Cardiac muscle cell (in vitro differentiated cells and primary cell): ENCODE data around the gene BGN. TPM values are rescaled to one million over a fixed set of nuclear protein-coding genes. Genes with fewer than 3 reads are reported as not detected.

Source experiments
- DNase-seq, 2 donors: peaks; one replicate each; pipeline versions ENCODE4 v3.0.0 to v3.0.0-alpha.2; 2010 to 2017; ENCODE audit warnings: low read depth in 1 of 2, low spot score in 1 of 2
- H3K27ac ChIP-seq: fragments of 200-600 bp; sonication (generic); 2 replicates; pipeline ENCODE4 v1.5.1; 2016
- H3K27me3 ChIP-seq: fragments of 200-600 bp; sonication (generic); 2 replicates; pipeline ENCODE4 v1.6.0; 2016; ENCODE audit warnings: control low read depth
- H3K36me3 ChIP-seq: fragments of 200-600 bp; sonication (generic); 2 replicates; pipeline ENCODE4 v1.5.1; 2016; ENCODE audit warnings: control low read depth
- H3K4me1 ChIP-seq: fragments of 200-600 bp; sonication (generic); 2 replicates; pipeline ENCODE4 v1.8.1; 2017; ENCODE audit warnings: low read depth, mild to moderate bottlenecking, mixed run types
- H3K4me3 ChIP-seq: fragments of 200-600 bp; sonication (generic); 2 replicates; pipeline ENCODE4 v1.5.1; 2016; ENCODE audit warnings: mild to moderate bottlenecking
- H3K9me3 ChIP-seq: fragments of 200-600 bp; sonication (generic); 2 replicates; pipeline ENCODE4 v1.5.1; 2017; ENCODE audit warnings: low read depth, mild to moderate bottlenecking, control low read depth
- polyA plus RNA-seq: library from polyadenylated mRNA; unstranded; fragments of >200 nt; fragmentation: Nextera tagmentation; extraction: Ambion mirVana; gene quantifications from 2 replicates; pipeline ENCODE4 v1.2.1, GENCODE V29; 2016
- total RNA-seq: library from RNA; depleted of rRNA; stranded (reverse); fragments of >200 nt; gene quantifications from 2 replicates; pipeline ENCODE4 v1.2.3, GENCODE V29; 2016
- TF ChIP-seq, protein P1 (sequence below): IDR thresholded peaks from 2 replicates; pipeline ENCODE4 v1.5.1; 2012; ENCODE audit warnings: low read depth, mild to moderate bottlenecking, low read length

Gene BGN
- total and polyA plus RNA-seq, 2 experiments from 2014 or later, result 0.54 to 1.0 TPM

DNA sequence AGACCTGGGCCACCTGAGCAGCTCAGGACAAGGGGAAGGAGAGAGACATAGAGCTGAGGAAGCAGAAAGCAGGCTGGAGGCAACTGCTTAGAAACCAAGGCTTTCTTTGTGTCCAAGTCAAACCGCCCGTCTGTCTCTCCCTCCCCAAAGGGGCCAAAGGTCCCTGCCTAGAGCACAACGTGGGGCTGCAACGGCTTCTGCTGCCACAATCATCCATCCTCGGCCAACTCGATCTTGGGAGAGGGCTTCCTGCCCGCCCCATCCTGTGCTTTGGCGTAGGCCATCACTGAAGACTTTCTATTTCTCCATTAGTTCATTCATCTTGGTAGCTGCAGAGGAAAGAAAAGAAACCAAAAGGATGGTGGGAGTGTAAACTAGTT, 47.2 kb upstream of the BGN start:
- H3K4me1 ChIP-seq, result peaks cover 6% of the 10 kb centered on the region
- H3K4me3 ChIP-seq, result no peak overlapping the region
- no peak for DNase-seq
- H3K27me3 ChIP-seq, result no peaks in the 10 kb centered on the region
- H3K36me3 ChIP-seq, result no peaks in the 10 kb centered on the region
- no peaks in the 10 kb centered on the region for H3K9me3 ChIP-seq
- no peak overlapping the region for H3K27ac ChIP-seq
- TF ChIP-seq, protein P1, sequence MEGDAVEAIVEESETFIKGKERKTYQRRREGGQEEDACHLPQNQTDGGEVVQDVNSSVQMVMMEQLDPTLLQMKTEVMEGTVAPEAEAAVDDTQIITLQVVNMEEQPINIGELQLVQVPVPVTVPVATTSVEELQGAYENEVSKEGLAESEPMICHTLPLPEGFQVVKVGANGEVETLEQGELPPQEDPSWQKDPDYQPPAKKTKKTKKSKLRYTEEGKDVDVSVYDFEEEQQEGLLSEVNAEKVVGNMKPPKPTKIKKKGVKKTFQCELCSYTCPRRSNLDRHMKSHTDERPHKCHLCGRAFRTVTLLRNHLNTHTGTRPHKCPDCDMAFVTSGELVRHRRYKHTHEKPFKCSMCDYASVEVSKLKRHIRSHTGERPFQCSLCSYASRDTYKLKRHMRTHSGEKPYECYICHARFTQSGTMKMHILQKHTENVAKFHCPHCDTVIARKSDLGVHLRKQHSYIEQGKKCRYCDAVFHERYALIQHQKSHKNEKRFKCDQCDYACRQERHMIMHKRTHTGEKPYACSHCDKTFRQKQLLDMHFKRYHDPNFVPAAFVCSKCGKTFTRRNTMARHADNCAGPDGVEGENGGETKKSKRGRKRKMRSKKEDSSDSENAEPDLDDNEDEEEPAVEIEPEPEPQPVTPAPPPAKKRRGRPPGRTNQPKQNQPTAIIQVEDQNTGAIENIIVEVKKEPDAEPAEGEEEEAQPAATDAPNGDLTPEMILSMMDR, result no peak

DNA sequence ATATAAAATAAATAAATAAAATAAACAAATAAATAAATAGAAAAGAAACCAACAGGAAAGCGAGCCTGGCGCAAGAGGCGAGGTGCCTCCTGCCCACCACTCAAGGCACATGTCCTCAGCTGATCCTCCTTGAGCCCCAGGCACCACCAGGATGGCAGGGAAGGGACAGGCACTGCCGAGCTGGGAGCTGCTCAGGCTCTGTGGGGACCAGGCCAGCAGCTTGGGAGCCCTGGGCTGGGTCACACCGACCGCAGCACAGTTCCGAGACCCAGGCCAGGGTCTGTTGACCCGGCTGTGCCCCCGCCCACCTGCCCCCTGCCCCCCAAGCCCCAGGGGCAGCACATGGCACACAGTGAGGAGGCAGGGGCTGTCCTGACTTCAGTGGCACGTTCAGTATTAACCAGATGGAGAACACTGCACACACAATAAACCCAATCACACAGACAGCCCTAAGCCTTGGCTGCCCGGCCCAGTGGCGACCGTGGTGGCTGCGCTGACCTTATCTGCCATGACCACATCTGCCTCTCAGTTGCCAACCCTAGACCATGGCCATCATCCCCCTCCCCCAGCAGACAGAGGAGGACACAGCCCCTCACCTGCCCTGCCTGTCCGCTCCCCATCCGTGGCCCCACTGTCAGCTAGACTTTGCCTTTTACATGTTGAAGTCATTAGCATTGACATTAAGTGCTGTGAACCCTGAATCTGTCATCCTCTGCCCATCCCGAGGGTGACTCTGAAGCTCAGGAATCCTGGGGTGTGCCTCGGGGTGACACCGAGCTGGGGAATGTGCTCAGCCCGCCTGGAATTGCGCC, 46.0 kb upstream of the BGN start:
- Histone ChIP-seq H3K27ac (no peak overlapping the region), H3K4me3 (no peak overlapping the region), H3K36me3 (no peaks in the 10 kb centered on the region), H3K4me1 (peaks cover 6% of the 10 kb centered on the region), H3K9me3 (no peaks in the 10 kb centered on the region), H3K27me3 (no peaks in the 10 kb centered on the region)
- no peak for DNase-seq
- TF ChIP-seq, protein P1, result no peak

DNA sequence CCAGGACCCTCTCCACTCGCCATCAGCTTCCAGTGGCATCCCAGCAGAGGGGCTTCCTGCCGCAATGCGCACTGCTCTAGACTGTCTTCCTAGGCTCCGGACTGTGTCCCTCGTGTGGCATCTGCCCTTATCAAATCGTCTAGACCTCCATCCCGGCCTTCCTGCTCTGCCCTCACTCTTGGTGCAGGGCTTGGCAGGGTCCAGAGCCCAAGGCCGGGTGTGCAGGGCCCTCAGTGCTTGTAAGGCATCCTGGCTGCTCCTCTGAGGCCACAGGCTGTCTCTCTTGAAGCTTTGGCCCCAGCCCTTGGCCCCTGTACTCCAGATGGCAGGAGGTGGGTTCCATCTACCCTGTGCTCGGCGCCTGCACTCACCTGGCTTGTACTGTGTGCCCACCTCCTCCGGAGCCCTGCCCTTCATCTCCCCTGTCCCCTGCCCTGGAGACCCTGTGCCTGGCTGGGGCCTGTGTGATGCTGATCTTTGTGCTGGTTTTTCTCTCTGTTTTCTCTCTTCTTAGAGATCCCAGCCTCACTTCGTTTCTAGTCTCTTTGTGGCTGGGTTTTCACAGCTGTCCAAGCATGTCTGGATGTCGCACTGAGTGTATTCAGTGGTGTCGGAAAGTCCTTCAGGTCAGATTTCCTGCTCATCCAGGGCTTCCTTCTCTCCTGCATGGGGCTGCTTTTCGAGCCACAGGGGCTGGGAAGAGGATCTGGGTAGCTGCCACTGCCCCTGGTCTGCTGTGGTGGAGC, 45.2 kb upstream of the BGN start:
- Histone ChIP-seq H3K4me1 (peaks cover 6% of the 10 kb centered on the region), H3K27ac (no peak overlapping the region), H3K9me3 (no peaks in the 10 kb centered on the region), H3K36me3 (no peaks in the 10 kb centered on the region), H3K4me3 (no peak overlapping the region), H3K27me3 (no peaks in the 10 kb centered on the region)
- TF ChIP-seq, protein P1, result no peak
- no peak for DNase-seq

DNA sequence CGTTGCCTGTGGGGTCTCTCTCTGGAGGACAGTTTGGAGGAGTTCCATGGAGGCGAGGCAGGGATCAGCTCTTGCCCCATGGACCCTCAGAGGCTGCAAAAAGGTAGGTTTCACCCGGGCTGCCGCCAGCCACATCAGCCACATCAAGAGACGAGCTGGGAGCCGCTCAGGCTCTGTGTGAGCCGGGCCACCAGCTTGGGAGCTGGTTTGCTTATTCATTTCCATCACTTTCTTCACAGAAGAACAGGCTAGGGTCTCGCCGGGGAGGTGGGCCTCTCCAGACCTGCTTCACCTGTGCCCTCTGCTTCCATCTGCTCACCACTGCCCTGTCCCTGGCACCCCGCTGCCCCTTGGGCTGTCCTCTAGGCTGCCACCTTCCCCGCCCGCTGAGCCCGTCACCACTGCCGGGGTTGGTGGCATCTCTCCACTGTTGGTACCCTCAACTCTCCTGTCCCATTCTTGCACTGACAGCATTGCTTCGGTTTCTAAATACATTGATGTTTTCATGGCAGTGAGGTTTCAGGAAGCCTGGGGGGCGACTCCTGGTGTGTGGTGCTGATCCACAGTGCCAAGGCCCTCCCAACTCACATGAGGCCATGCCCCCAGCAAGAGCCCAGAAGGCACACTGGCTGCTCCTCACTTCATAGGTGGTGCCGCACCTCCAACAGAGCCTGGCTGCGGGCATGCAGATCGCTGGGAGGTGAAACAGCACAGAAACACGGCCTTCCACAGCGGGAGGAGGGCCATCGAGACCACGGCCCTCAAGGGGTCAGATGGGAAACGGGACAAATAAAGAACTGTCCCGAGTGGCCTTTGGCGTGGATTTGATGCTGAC, 44.4 kb upstream of the BGN start:
- H3K27ac ChIP-seq, result no peak overlapping the region
- TF ChIP-seq, protein P1, result no peak
- DNase-seq, result no peak

DNA sequence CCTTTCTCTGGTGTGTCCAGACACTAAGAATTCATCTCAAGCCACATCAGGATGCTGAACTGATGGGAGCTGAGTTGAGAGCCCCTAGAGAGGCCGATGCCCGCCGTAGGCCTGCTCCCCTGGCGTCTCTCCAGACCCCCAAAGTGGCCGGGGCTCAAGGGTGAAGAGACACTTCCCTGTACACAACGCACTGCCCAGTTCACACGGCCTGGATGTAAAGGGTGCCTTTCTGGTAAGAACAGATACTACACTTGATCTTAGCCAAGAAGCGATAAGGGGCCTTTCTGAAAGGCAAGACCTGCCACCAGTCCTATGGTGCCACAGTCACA, 43.9 kb upstream of the BGN start:
- TF ChIP-seq, protein P1, result no peak
- no peaks in the 10 kb centered on the region for H3K9me3 ChIP-seq
- no peak for DNase-seq
- H3K36me3 ChIP-seq, result no peaks in the 10 kb centered on the region
- H3K27me3 ChIP-seq, result no peaks in the 10 kb centered on the region
- H3K27ac ChIP-seq, result no peak overlapping the region
- H3K4me1 ChIP-seq, result peaks cover 6% of the 10 kb centered on the region
- no peak overlapping the region for H3K4me3 ChIP-seq

More for the DNA sequence above, 44.4 kb upstream of the BGN start:
- Histone ChIP-seq H3K36me3 (no peaks in the 10 kb centered on the region), H3K4me3 (no peak overlapping the region), H3K9me3 (no peaks in the 10 kb centered on the region), H3K4me1 (peaks cover 6% of the 10 kb centered on the region), H3K27me3 (no peaks in the 10 kb centered on the region)
